ENCODE measurements around the gene ANKRD6.

The ANKRD6 gene

DNA sequence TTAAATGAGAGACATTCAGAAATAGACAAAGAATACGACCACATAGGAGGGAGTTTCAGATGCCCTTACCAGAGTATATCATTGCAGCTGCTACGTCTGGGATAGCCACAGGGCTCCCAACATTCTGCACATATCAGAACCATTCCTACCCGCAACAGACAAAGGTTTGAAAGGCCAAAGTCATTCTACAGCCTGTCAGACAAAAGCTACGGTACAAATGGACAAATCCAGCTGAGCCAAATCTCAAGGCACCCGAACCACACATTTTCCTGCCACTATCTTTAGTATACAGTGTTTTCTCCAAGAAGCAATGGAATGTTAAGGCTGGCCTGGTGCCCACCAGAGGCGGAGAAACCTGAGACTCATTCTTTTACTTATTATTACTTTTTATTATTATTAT, 236.1 kb downstream of the ANKRD6 start:
- no peak for DNase-seq

- DNase-seq, result no peak
Observed at GRCh38 chr6:89670935-89671565, 238.1 kb downstream of the ANKRD6 start.

GRCh38 chr6:89675949-89676748, 243.2 kb downstream of the ANKRD6 start:
- no peak for DNase-seq

DNA sequence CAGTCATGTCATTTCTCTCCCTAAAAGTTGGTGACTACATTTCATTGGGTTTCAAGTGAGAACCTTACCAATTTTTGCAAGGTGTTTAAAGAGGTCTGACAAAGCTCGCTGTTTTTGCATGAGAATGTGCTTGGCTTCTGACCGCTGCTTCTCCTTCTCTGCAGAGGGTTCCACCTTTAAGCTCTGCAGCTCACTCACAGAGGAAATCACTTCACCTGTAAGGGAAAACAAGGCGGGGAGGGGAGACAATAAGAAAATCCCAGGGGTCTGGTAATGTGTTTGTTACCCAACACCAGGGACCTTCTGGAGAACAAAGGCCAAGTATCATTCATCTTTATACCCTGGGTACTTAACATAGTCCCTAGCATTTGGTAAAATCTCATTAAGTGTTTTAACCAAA, 245.6 kb downstream of the ANKRD6 start:
- no peak for DNase-seq

GRCh38 chr6:89679215-89680120, 246.5 kb downstream of the ANKRD6 start:
- DNase-seq, result no peak

- no peak for DNase-seq
Observed at GRCh38 chr6:89680150-89680549, 247.2 kb downstream of the ANKRD6 start.

- no peak for DNase-seq
Observed at GRCh38 chr6:89680551-89680950, 247.6 kb downstream of the ANKRD6 start.

DNA sequence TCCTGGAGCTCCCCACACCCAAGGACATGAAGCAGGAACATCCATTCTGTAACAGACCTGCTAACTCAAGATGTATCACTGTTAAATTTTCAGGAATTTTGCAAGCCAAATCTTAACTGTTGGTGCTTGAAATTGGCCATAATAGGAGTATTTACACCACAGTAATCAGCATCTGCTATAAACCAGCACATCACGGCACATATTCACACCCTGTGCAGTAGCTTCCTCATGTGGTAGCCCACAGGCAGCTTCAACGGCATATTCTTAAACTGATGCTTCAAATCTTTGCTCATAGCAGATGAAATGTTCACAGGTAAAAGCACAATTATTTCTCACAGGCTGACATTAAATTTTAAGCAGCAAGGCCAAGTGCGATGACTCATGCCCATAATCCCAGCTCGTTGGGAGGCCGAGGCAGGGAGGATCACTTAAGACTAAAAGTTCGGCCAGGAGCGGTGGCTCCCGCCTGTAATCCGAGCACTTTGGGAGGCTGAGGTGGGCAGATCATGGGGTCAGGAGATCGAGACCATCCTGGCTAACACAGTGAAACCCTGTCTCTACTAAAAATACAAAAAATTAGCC, 249.1 kb downstream of the ANKRD6 start:
- no peak for DNase-seq

DNA sequence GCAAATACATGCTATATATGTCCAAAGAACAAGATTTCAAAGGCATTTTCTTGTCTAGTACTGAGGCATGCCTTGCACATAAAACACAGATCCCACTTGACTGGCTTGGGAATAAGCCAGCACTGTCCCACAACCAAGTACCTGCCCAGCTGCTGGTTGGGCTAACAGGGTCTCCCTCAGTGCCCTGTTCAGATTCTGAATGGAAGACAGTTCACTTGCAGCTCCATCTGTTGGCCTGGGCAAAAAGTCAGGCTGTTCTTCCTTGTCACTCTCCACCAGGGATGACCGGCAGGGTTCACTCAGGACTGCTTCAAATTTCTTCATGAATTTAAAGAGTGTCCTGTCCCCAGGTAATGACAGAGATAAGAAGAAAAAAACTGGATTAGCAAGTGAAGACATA, 250.0 kb downstream of the ANKRD6 start:
- no peak for DNase-seq
